C4-2B (cell line): ENCODE measurements around the gene TTF1.

Experiments
- CTCF ChIP-seq: fragments of 450-650 bp; conservative IDR thresholded peaks from 2 replicates; pipeline ENCODE4 v1.5.1; 2017; ENCODE audit warnings: mild to moderate bottlenecking
- ZFX ChIP-seq: fragments of 450-650 bp; IDR thresholded peaks from 2 replicates; pipeline ENCODE4 v1.6.1; 2017

GRCh38 chr9:132381966-132382541 is 24.6 kb downstream of the TTF1 start:
- no peak for TF ChIP-seq CTCF
- TF ChIP-seq ZFX = no peak
